GM23248 (cell line): Measurements from ENCODE around the gene FBXW8.

Experiments used
- EZH2 ChIP-seq: fragments of 200-600 bp; sonication (generic); IDR thresholded peaks from 2 replicates; pipeline ENCODE4 v1.6.1; 2018; ENCODE audit warnings: antibody characterized with exemption, mild to moderate bottlenecking; ENCODE audit not compliant: insufficient read depth, poor library complexity, severe bottlenecking
- EZH2phosphoT487 ChIP-seq: fragments of 200-600 bp; sonication (generic); IDR thresholded peaks from 2 replicates; pipeline ENCODE4 v1.6.1; 2018; ENCODE audit warnings: antibody characterized with exemption, moderate library complexity, mild to moderate bottlenecking, low read depth; ENCODE audit not compliant: insufficient read depth

- no peak for TF ChIP-seq EZH2phosphoT487
- TF ChIP-seq EZH2, result no peak
These were observed 170.0 kb downstream of the FBXW8 start for GRCh38 chr12:117080661-117081144.
